ENCODE data around the gene SMG6. TPM values are rescaled to one million over a fixed set of nuclear protein-coding genes. Genes with fewer than 3 reads are reported as not detected.

The SMG6 gene
- total RNA-seq, 1 donor from 2014 or later = 34.7 TPM

GRCh38 chr17:2235792-2236366, 67.7 kb downstream of the SMG6 start:
- TF ChIP-seq, protein P1, sequence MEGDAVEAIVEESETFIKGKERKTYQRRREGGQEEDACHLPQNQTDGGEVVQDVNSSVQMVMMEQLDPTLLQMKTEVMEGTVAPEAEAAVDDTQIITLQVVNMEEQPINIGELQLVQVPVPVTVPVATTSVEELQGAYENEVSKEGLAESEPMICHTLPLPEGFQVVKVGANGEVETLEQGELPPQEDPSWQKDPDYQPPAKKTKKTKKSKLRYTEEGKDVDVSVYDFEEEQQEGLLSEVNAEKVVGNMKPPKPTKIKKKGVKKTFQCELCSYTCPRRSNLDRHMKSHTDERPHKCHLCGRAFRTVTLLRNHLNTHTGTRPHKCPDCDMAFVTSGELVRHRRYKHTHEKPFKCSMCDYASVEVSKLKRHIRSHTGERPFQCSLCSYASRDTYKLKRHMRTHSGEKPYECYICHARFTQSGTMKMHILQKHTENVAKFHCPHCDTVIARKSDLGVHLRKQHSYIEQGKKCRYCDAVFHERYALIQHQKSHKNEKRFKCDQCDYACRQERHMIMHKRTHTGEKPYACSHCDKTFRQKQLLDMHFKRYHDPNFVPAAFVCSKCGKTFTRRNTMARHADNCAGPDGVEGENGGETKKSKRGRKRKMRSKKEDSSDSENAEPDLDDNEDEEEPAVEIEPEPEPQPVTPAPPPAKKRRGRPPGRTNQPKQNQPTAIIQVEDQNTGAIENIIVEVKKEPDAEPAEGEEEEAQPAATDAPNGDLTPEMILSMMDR (IDR thresholded peaks at IDR 0.05; ENCODE audit: insufficient read depth, low read length, poor library complexity, severe bottlenecking) = no peak
- Histone ChIP-seq H3K27me3 (ENCODE audit: control insufficient read depth, insufficient read depth, low read length) (no peaks in the 10 kb centered on the region), H3K36me3 (ENCODE audit: control insufficient read depth, insufficient read depth, low read length) (no peaks in the 10 kb centered on the region), H3K4me3 (ENCODE audit: low read depth, low read length) (no peak overlapping the region)
- DNase-seq (ENCODE audit: low read depth) = no peak

DNA sequence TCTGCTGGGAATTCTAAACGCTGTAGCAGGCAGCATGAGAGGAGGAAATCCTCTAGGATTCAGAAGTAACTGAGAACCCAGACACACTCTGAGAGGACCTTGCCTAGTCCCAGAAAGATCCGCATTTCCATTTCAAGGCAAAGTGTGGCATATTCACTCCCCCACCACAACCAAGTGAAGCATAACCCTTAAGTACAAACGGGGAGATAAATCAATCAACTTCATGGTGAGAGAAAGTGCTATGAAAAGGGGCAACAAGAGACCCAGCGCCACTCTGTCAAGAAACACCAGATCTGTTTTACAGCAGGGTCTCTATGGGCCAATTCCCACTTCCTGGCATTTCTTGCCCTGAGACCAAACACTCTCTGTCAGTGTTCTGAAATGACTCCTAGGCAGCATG, 68.3 kb downstream of the SMG6 start:
- DNase-seq (ENCODE audit: low read depth) = no peak
- TF ChIP-seq, protein P1 (IDR thresholded peaks at IDR 0.05; ENCODE audit: insufficient read depth, low read length, poor library complexity, severe bottlenecking) = no peak
- H3K36me3 ChIP-seq (ENCODE audit: control insufficient read depth, insufficient read depth, low read length) = no peaks in the 10 kb centered on the region
- H3K4me3 ChIP-seq (ENCODE audit: low read depth, low read length) = no peak overlapping the region
- no peaks in the 10 kb centered on the region for H3K27me3 ChIP-seq (ENCODE audit: control insufficient read depth, insufficient read depth, low read length)

DNA sequence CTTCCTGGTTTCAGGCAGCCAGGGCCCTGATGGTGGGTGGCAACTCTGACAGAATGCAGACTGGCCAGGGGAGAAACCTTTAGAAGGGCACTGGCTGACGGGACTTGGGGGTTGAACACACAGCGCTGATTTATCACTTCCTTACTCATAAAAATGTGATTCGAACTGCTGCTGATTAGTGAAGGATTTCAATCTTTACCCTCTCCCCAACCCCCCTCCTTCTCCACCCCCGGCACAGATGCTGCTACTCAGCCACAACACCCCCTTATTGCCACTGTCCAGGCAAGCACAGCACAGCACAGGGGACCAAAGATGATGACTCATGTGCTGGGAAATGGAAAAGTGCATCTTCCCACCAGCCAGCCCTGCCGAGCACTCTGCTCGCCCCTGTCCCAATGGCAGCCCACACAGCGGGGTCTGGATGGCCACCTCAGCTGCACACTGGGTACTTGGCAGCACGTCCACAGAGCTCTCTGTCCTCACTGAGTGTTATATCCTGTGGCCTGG, 70.1 kb downstream of the SMG6 start:
- Histone ChIP-seq H3K4me3 (ENCODE audit: low read depth, low read length) (no peak overlapping the region), H3K27me3 (ENCODE audit: control insufficient read depth, insufficient read depth, low read length) (no peaks in the 10 kb centered on the region), H3K36me3 (ENCODE audit: control insufficient read depth, insufficient read depth, low read length) (no peaks in the 10 kb centered on the region)
- no peak for DNase-seq (ENCODE audit: low read depth)
- TF ChIP-seq, protein P1 (IDR thresholded peaks at IDR 0.05; ENCODE audit: insufficient read depth, low read length, poor library complexity, severe bottlenecking) = no peak

- Histone ChIP-seq H3K36me3 (ENCODE audit: control insufficient read depth, insufficient read depth, low read length) (no peaks in the 10 kb centered on the region), H3K27me3 (ENCODE audit: control insufficient read depth, insufficient read depth, low read length) (no peaks in the 10 kb centered on the region), H3K4me3 (ENCODE audit: low read depth, low read length) (no peak overlapping the region)
- DNase-seq (ENCODE audit: low read depth) = no peak
- TF ChIP-seq, protein P1 (IDR thresholded peaks at IDR 0.05; ENCODE audit: insufficient read depth, low read length, poor library complexity, severe bottlenecking) = no peak
Measured at GRCh38 chr17:2232244-2232638, 71.3 kb downstream of the SMG6 start.

DNA sequence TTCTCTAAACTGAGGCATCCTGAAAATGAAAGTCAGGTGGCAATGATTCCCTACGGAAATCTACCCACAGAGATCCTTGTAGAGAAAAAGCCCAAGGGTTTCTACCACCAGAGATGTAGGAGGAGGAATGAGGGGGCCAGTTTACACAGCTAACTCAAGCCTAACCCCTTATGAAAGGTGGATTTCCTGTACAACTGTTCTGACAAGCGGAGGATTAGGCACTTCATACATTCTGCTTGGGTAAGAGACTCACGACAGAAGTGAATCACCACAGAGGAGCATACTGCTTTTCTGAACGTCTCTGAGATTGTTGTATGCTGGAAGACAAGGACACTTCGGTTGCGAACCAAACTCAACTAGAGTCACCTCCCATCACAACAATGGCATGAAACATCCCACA, 72.7 kb downstream of the SMG6 start:
- H3K4me3 ChIP-seq (ENCODE audit: low read depth, low read length) = no peak overlapping the region
- no peaks in the 10 kb centered on the region for H3K27me3 ChIP-seq (ENCODE audit: control insufficient read depth, insufficient read depth, low read length)
- TF ChIP-seq, protein P1 (IDR thresholded peaks at IDR 0.05; ENCODE audit: insufficient read depth, low read length, poor library complexity, severe bottlenecking) = no peak
- DNase-seq (ENCODE audit: low read depth) = no peak
- H3K36me3 ChIP-seq (ENCODE audit: control insufficient read depth, insufficient read depth, low read length) = no peaks in the 10 kb centered on the region

Data from kidney epithelial cell (primary cell).